Mesenchymal stem cell (in vitro differentiated cells and primary cell): ENCODE results near the gene DQX1.

Experiments
- DNase-seq: peaks from one replicate; pipeline ENCODE4 v3.0.0-alpha.2; 2013
- H2AFZ ChIP-seq: one replicate; pipeline ENCODE4 v1.6.1; 2013; ENCODE audit warnings: low read depth, mild to moderate bottlenecking, control low read depth, inconsistent platforms, low read length, moderate library complexity
- H2AK5ac ChIP-seq: 2 replicates; pipeline ENCODE4 v1.6.1; 2013; ENCODE audit warnings: low read length, moderate library complexity, mild to moderate bottlenecking, inconsistent platforms; ENCODE audit not compliant: severe bottlenecking
- H2BK120ac ChIP-seq: one replicate; pipeline ENCODE4 v1.6.1; 2013; ENCODE audit warnings: low read depth, mild to moderate bottlenecking, inconsistent platforms, low read length, moderate library complexity
- H2BK12ac ChIP-seq, 2 experiments: one replicate each; pipeline ENCODE4 v1.6.1; 2013; ENCODE audit warnings: inconsistent platforms in 2 of 2, low read length in 2 of 2, mild to moderate bottlenecking in 2 of 2, moderate library complexity in 2 of 2, control low read depth in 1 of 2
- H2BK15ac ChIP-seq: one replicate; pipeline ENCODE4 v1.6.1; 2013; ENCODE audit warnings: mild to moderate bottlenecking, low read depth, inconsistent platforms; ENCODE audit not compliant: poor library complexity, severe bottlenecking
- H2BK5ac ChIP-seq: 2 replicates; pipeline ENCODE4 v1.6.1; 2013; ENCODE audit warnings: low read depth, mild to moderate bottlenecking, low read length, control low read depth, inconsistent platforms; ENCODE audit not compliant: poor library complexity, severe bottlenecking
- H3K14ac ChIP-seq, 2 experiments: one replicate each; pipeline ENCODE4 v1.6.1; 2013; ENCODE audit warnings: inconsistent platforms in 2 of 2, low read length in 2 of 2, control low read depth in 1 of 2, mild to moderate bottlenecking in 1 of 2, moderate library complexity in 1 of 2
- H3K18ac ChIP-seq, 2 experiments: one replicate each; pipeline ENCODE4 v1.6.1; 2013; ENCODE audit warnings: inconsistent platforms in 2 of 2, low read length in 2 of 2, control low read depth in 1 of 2, low read depth in 1 of 2, mild to moderate bottlenecking in 1 of 2
- H3K23ac ChIP-seq, 2 experiments: one replicate each; pipeline ENCODE4 v1.6.1; 2013; ENCODE audit warnings: inconsistent platforms in 2 of 2, low read length in 2 of 2, mild to moderate bottlenecking in 2 of 2, moderate library complexity in 2 of 2, control low read depth in 1 of 2
- H3K27ac ChIP-seq: 2 replicates; pipeline ENCODE4 v1.5.1; 2013; ENCODE audit warnings: mild to moderate bottlenecking, moderate library complexity, low read length, control low read depth, inconsistent platforms; ENCODE audit not compliant: poor library complexity, severe bottlenecking
- H3K27me3 ChIP-seq, 2 experiments: 2 replicates each; pipeline versions ENCODE4 v1.6.1 to v1.7.0; 2013; ENCODE audit warnings: low read length in 2 of 2, mild to moderate bottlenecking in 2 of 2, moderate library complexity in 2 of 2, control low read depth in 1 of 2, inconsistent platforms in 1 of 2; ENCODE audit not compliant: control insufficient read depth in 1 of 2, insufficient read depth in 1 of 2
- H3K36me3 ChIP-seq, 2 experiments: 2 replicates each; pipeline versions ENCODE4 v1.6.1 to v1.7.0; 2013; ENCODE audit warnings: low read length in 2 of 2, control low read depth in 1 of 2, inconsistent platforms in 1 of 2, low read depth in 1 of 2, mild to moderate bottlenecking in 1 of 2; ENCODE audit not compliant: insufficient read depth in 2 of 2, control insufficient read depth in 1 of 2
- H3K4ac ChIP-seq, 2 experiments: one replicate each; pipeline ENCODE4 v1.6.1; 2013; ENCODE audit warnings: inconsistent platforms in 2 of 2, low read length in 2 of 2, mild to moderate bottlenecking in 2 of 2, moderate library complexity in 2 of 2, control low read depth in 1 of 2, low read depth in 1 of 2
- H3K4me1 ChIP-seq: 2 replicates; pipeline ENCODE4 v1.6.1; 2013; ENCODE audit warnings: low read depth, low read length, control low read depth; ENCODE audit not compliant: control insufficient read depth, insufficient read depth
- H3K4me2 ChIP-seq: 2 replicates; pipeline ENCODE4 v1.6.1; 2013; ENCODE audit warnings: low read length, mild to moderate bottlenecking, inconsistent platforms; ENCODE audit not compliant: poor library complexity, severe bottlenecking
- H3K4me3 ChIP-seq, 2 experiments: 2 replicates each; pipeline versions ENCODE4 v1.5.1 to v1.7.0; 2013; ENCODE audit warnings: low read length in 2 of 2, mild to moderate bottlenecking in 2 of 2, control low read depth in 1 of 2, low read depth in 1 of 2; ENCODE audit not compliant: insufficient read depth in 1 of 2
- H3K79me1 ChIP-seq: replicated peaks from 2 replicates; pipeline ENCODE4 v1.6.1; 2013; ENCODE audit warnings: mild to moderate bottlenecking, control low read depth, low read length, inconsistent platforms; ENCODE audit not compliant: poor library complexity, severe bottlenecking
- H3K9ac ChIP-seq: 2 replicates; pipeline ENCODE4 v1.7.0; 2013; ENCODE audit warnings: mild to moderate bottlenecking, low read length, moderate library complexity
- H3K9me3 ChIP-seq: 2 replicates; pipeline ENCODE4 v1.7.0; 2013; ENCODE audit warnings: mild to moderate bottlenecking, low read length; ENCODE audit not compliant: control insufficient read depth
- H4K8ac ChIP-seq: one replicate; pipeline ENCODE4 v1.6.1; 2013; ENCODE audit warnings: inconsistent platforms, mild to moderate bottlenecking, low read length, moderate library complexity
- H4K91ac ChIP-seq: one replicate; pipeline ENCODE4 v1.6.1; 2013; ENCODE audit warnings: mild to moderate bottlenecking, low read length, inconsistent platforms
- WGBS: methylation state at CpG from one replicate; pipeline ENCODE4 v1.1.7; 2013; ENCODE audit warnings: mixed read lengths; 5-methylcytosine and 5-hydroxymethylcytosine counted together

Gene DQX1

DNA sequence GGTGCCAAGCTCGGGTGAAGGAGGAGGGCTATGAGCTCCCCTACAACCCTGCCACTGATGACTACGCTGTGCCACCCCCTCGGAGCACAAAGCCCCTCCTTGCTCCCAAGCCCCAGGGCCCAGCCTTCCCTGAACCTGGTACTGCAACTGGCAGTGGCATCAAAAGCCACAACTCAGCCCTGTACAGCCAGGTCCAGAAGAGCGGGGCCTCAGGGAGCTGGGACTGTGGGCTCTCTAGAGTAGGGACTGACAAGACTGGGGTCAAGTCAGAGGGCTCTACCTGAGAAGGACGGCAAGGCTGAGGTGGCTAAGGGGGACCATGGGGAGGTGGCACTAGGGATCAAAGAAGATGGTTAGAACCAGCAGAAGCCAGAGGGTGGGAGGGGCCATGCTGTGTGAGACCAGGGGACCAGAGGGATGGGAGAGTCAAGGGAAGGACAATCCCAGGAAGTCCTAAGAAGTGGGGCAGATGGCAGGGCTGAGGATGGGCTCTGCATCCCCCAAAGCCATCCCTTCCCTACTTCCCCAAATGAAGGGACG lies 30.9 kb upstream of the DQX1 start:
- Histone ChIP-seq H3K9me3 (no peaks in the 10 kb centered on the region), H3K27ac (no peak overlapping the region), H3K4me3 (no peak overlapping the region), H3K14ac (no peak overlapping the region), H2BK15ac (no peak overlapping the region), H2AK5ac (no peak overlapping the region), H4K91ac (no peak overlapping the region), H2BK12ac (no peak overlapping the region), H3K18ac (no peak overlapping the region), H2BK120ac (no peak overlapping the region), H4K8ac (no peak overlapping the region), H3K36me3 (peaks cover 13 to 22% of the 10 kb centered on the region in 2 experiments), H3K27me3 (no peaks in the 10 kb centered on the region), H2BK5ac (no peak overlapping the region), H3K79me1 (peaks cover 22% of the 10 kb centered on the region), H3K4ac (no peak overlapping the region), H3K4me1 (peaks cover 25% of the 10 kb centered on the region), H2AFZ (no peak overlapping the region), H3K4me2 (no peak overlapping the region), H3K9ac (no peak overlapping the region), H3K23ac (no peak overlapping the region)
- 95% methylated on average over 3 of the region's 6 CpGs for WGBS
- no peak for DNase-seq

DNA sequence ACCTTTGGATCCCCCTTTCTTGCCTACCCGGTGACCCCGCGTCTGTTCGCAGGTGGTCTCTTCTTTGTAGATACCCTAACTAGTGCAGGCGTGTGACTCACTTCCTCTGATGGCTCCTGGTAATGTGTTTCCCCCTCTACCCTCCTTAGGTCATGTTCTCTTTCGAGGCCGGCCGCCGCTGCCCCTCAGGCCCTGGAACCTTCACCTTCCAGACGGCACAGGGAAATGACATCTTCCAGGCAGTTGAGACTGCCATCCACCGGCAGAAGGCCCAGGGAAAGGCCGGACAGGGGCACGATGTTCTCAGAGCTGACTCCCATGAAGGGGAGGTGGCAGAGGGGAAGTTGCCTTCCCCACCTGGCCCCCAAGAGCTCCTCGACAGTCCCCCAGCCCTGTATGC lies 30.1 kb upstream of the DQX1 start:
- Histone ChIP-seq H2AFZ (no peak overlapping the region), H3K36me3 (peaks cover 13 to 22% of the 10 kb centered on the region in 2 experiments), H3K4me2 (no peak overlapping the region), H2AK5ac (no peak overlapping the region), H2BK12ac (no peak overlapping the region), H3K4me3 (peak overlapping the region in 1 of 2 experiments; percentile 99), H3K23ac (no peak overlapping the region), H3K9ac (no peak overlapping the region), H3K27me3 (no peaks in the 10 kb centered on the region), H4K8ac (peak overlapping the region; percentile 50), H3K79me1 (peaks cover 22% of the 10 kb centered on the region), H2BK5ac (no peak overlapping the region), H3K14ac (no peak overlapping the region), H2BK15ac (no peak overlapping the region), H3K27ac (no peak overlapping the region), H2BK120ac (no peak overlapping the region), H4K91ac (no peak overlapping the region), H3K4ac (no peak overlapping the region), H3K9me3 (no peaks in the 10 kb centered on the region), H3K18ac (no peak overlapping the region), H3K4me1 (peaks cover 25% of the 10 kb centered on the region)
- no peak for DNase-seq
- WGBS, result 84% methylated on average over 14 of the region's 14 CpGs

DNA sequence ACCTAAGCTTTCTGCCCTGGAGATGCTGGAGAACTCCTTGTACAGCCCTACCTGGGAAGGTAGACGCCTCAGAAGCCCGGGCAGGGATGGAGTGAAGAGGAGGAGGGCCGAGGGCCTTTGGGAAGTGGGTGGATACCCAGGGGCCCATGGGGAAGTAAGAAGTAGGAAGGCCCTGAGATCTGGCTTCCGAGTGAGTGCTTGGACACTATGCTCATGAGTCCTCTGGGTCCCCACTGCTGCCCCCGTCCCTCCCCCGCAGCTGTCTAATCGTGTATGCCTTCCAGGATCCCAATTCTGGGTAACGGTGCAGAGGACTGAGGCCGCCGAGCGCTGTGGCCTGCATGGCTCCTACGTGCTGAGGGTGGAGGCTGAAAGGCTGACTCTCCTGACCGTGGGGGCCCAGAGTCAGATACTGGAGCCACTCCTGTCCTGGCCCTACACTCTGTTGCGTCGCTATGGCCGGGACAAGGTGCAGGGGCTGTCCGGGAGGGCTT lies 29.6 kb upstream of the DQX1 start:
- no peak overlapping the region for H2AFZ ChIP-seq
- H3K4me2 ChIP-seq, result peak overlapping the region; percentile 82
- DNase-seq, result no peak
- H2BK15ac ChIP-seq, result no peak overlapping the region
- H2BK120ac ChIP-seq, result no peak overlapping the region
- no peak overlapping the region for H3K18ac ChIP-seq
- H3K36me3 ChIP-seq, result peaks cover 13 to 22% of the 10 kb centered on the region in 2 experiments
- H3K79me1 ChIP-seq, result peaks cover 22% of the 10 kb centered on the region
- no peak overlapping the region for H4K91ac ChIP-seq
- H3K9me3 ChIP-seq, result no peaks in the 10 kb centered on the region
- H3K14ac ChIP-seq, result no peak overlapping the region
- no peak overlapping the region for H3K23ac ChIP-seq
- no peak overlapping the region for H3K4ac ChIP-seq
- peak overlapping the region; percentile 66 to 99 for H3K4me3 ChIP-seq
- no peak overlapping the region for H2BK12ac ChIP-seq
- peaks cover 24% of the 10 kb centered on the region for H3K4me1 ChIP-seq
- H3K27ac ChIP-seq, result no peak overlapping the region
- no peaks in the 10 kb centered on the region for H3K27me3 ChIP-seq
- H3K9ac ChIP-seq, result peak overlapping the region; percentile 93
- H4K8ac ChIP-seq, result no peak overlapping the region
- no peak overlapping the region for H2AK5ac ChIP-seq
- H2BK5ac ChIP-seq, result no peak overlapping the region
- 70% methylated on average over 17 of the region's 17 CpGs for WGBS

DNA sequence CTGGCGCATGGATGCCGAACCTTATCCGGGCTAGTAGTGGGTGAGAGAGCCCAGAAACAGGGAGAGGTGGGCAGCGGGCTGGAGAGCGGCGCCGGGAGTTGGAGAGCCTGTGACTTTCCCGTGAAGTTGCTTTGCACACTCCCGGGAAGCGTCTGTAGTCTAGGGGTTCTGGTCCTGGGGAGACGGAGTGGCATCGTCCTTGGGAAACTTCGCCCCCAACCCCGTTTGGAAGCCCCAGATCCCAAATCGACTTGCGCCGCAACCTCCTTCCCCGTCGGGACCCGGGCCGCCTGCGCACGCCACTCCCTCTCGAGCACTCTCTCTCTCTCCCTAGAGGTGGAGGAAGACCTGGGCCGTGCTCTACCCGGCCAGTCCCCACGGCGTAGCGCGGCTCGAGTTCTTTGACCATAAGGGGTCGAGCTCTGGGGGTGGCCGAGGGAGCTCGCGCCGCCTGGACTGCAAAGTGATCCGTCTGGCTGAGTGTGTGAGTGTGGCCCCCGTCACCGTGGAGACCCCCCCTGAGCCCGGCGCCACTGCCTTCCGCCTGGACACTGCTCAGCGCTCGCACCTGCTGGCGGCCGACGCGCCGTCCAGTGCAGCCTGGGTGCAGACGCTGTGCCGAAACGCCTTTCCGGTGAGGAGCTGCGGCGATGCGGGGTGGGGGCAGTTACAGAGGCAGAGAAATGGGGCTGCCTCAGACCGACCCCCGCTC lies 28.9 kb upstream of the DQX1 start:
- Histone ChIP-seq H3K27me3 (no peaks in the 10 kb centered on the region), H2AFZ (peak overlapping the region; percentile 78), H3K79me1 (peaks cover 25% of the 10 kb centered on the region), H3K4me1 (peaks cover 21% of the 10 kb centered on the region), H3K4me3 (peak overlapping the region; percentile 66 to 99), H3K14ac (peak overlapping the region in 1 of 2 experiments; percentile 97), H3K18ac (peak overlapping the region in 1 of 2 experiments; percentile 79), H2BK15ac (no peak overlapping the region), H3K36me3 (peaks cover 13 to 22% of the 10 kb centered on the region in 2 experiments), H3K4ac (no peak overlapping the region), H4K91ac (peak overlapping the region; percentile 1), H3K23ac (peak overlapping the region in 1 of 2 experiments; percentile 92), H2BK12ac (peak overlapping the region in 1 of 2 experiments; percentile 28), H3K9me3 (no peaks in the 10 kb centered on the region), H3K4me2 (peak overlapping the region; percentile 82), H3K27ac (peak overlapping the region; percentile 70), H2BK5ac (no peak overlapping the region), H2AK5ac (no peak overlapping the region), H4K8ac (peak overlapping the region; percentile 35), H3K9ac (peak overlapping the region; percentile 93), H2BK120ac (no peak overlapping the region)
- 2% methylated on average over 40 of the region's 58 CpGs for WGBS
- peak; percentile 71 for DNase-seq
